GM19023 (cell line): ENCODE results near the gene NISCH.
A peak's percentile ranks its signal among the peaks of the same experiment; 100 is the strongest.

Experiments used
- ATAC-seq: cut with Tn5 transposase; IDR thresholded peaks from one replicate; pipeline ENCODE4 v1.9.1; 2021; ENCODE audit warnings: mild to moderate bottlenecking, moderate library complexity; ENCODE audit not compliant: unreplicated experiment

Gene NISCH

GRCh38 chr3:52435246-52436101 lies 19.9 kb upstream of the NISCH start:
- ATAC-seq, result no peak

DNA sequence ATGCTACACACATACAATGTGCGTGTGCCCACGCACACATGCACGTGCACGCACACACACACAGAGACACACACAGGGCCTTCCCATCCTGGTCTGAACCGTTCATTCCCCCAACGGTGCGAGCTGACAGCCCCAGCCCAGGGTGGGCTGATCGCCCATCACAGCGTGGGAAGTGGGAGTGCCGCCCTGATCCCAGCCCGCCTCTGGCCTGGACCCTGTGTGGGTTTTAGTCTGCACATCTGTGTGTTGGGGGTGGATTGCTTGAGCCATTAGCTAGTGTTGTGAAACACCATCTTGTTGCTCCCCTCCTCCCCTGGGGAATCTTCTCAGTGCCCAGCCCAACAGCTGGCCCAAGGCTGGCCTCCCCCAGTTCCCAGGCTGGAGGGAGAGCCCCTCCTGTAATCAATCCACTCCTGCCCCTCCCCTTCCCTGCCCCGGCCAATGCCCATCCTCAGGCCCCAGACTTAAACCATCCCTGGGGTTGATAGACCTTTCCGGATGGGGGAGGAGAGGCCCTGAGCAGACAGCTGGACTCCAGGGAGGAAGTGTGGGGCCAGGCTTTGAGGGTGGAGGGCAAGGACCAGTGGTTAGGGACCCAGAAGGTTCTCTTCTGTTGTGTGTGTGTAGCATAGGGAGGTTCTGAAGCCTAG lies 18.8 kb upstream of the NISCH start:
- ATAC-seq, result no peak

DNA sequence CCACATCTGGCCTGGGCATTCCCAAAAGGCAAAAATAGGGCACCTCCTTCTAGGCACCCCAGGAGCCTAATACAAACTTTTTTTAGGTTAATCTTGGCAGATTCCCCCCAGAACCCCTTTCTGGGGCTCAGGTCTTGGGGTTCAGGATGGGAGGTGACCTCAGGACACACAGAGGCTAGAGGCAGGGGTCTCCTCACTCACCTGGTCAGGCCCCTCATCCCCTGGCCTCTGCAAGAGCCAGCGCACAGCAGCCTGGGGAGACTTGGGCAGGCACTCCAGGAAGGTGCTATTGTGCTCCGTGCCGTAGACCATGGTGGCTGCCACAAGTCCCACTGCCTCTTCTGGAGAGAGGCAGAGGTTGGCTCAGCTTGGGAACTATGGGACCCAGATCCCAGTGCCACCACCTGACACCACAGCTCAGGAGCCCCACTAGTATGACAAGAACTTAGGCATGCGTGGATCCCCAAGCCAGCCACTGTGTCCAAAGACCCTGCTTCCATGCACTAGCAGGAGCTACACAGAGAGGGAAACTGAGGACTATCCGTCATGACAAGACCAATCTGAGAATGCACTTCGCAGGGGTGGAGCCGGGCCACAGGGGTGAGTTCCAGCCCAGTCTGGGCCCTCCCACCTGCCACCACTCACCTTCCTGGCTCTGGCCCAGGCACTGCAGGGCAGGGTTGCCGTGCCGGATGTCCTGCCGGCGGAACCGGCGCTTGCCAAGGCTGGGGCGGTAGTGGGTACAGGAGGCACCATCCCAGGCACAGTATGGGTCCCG lies 17.9 kb upstream of the NISCH start:
- ATAC-seq, result no peak

DNA sequence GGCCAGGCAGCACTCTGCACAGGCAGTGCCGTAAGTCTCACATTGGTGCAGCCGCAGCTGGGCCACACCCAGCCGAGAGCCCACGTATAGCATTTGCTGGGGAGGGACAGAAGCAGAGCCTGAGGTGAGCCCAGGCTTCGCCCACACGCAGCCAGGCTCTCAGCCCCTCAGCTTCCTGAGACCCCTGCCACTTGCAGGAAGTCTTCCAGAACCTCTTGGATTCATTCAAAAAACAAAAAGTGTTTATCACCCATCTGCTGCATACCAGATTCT lies 17.4 kb upstream of the NISCH start:
- no peak for ATAC-seq

- ATAC-seq, result no peak
These were observed 16.6 kb upstream of the NISCH start for GRCh38 chr3:52438579-52439425.

DNA sequence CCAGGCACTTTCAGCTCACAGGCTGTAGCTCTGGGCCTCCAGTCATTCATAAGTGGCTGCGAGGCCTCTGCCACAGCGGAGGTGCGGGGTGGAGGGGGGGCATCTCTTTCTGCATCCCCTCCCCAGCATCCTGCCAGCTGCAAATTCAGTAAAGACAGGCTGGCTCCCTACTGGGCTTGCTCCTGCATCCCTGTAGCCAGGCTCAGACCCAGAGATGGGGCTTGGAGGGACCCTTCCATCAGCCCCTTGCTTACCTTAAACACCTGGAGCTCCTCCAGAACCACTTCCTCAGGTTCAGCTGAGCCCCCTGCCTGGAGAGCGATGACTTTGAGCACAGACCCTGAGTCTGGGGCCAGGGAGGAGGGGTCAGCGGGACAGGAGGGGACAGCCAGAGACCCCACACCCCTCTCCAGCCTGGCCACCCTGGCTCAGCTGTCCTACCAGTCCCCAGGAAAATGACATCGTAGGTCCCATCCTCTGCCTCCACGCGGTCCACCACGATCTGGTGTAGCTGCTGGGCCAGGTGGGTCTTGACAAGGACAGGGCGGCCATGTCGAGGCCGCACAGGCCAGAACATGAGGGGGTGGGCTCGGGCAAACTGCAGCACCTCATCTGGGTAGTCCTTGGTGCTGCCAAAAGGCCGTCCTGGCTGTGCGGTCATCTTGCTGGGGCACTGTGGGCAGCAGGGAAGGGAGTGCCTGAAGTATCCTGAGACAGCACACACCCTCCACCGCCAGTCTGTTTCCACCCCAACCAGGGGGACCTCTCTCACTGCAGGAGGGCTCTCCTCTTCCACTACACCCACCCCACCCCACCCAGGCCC lies 15.8 kb upstream of the NISCH start:
- ATAC-seq, result no peak

DNA sequence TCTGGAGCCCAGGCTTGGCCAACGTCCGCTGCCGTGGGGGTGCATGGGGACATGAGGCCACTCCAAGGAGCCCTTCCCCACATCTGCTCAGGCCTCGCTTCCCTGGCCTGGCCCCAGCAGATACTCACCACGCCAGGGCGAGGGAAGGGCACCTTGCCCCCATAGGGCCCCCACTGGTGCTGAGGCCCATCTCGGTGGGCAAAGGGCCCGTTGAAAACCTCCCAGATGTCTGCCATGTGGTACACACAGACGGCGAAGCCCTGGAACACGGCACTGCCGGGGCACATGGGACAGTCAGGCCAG lies 15.2 kb upstream of the NISCH start:
- ATAC-seq, result no peak

GRCh38 chr3:52440671-52441070 lies 14.7 kb upstream of the NISCH start:
- no peak for ATAC-seq

DNA sequence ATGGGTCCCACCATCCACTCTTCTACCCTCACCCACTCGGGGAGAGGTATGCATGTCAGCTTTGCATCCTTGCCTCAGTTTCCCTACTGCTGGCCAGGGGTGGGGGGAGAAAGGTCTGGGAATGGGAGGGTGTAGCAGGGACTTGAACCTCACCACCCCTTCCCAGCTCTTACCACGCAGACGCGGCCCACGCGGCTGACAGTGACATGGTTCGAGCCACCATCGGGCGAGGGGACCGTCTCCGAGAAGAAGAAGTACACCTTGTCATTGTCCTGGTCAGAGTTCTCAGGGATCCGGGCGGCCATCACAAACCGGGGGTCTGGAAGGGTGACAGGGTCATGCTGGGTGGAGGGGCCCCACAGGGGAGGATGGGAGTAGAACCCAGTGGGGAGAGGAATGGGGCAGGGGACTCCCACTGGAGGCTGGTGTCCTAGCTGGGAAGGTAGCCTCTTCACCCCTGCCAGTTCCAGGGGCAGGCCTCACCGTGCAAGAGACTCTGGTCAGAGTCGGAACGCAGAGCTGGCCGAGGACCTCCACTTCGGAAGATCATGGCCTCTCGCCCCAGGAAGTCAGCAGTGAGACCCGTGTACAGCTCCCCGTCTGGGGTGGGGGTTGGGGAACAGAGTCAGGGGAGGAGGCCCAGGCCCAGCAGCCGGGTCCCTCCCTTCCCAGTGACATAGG lies 14.2 kb upstream of the NISCH start:
- no peak for ATAC-seq

DNA sequence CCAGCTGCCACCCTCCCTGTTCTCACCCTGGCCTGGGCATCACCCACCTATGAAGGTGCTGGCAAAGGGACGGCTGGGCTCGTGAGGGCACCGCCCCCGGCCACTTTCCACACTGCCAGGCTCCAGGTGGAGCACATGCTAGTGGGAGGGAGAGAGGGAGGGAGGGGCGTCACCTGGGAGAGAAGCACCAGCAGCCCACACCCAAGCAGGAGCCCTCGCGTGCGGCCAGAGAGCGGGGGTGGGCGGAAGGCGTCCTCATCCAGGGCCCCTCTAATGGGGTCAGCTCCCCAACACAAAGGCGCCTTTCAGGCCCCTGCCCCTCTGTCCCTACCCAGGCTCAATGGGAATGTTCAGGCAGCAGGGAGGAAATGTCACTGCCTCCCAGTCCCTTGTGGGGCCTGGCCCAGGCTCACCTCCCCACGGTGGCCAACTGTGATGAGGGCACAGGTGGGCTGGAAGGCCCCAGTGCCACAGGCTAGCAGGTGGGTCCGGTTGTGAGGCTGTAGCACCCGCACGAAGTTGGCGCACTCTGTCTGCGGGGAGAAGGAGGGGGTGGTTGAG lies 13.6 kb upstream of the NISCH start:
- ATAC-seq, result no peak

DNA sequence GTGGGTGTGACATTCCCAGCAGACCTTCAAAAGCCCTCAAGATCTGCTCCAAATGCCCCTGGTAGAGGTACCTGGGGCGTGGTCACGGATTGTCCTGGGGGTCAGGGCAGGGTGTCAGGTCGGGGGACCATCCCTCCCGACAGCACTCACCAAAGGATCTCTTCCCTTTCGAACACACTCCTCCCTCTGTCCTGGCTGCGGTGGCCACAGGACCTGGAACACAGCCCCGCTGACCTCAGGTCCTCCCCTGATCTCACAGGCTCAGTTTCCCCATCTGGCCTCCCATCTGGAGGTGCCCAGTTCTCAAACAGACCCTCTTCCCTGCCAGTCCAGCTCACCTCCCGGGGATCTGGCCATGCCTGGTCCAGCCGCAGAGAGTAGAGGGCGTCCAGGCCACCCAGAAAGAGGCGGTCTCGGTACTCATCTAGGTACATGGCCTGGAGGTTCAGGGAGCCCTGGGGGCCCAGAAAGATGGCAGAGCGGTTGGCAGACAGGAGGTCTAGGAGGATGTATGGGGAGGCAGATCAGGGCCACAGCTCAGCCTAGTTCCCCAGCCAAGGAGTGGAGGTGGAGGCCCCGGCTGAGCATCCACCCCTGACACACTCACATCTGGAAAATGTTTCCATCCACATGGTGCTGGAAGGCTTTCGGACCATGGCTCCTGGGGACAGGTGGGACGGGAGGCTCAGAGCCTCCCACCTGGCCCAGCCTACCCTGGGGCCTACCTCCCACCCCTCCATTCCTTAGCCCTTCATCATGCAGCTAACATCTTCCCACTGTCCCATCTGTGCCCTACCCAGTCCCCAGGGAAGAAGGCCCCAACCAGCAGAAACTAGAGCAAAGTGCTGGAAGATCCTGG lies 12.8 kb upstream of the NISCH start:
- no peak for ATAC-seq

DNA sequence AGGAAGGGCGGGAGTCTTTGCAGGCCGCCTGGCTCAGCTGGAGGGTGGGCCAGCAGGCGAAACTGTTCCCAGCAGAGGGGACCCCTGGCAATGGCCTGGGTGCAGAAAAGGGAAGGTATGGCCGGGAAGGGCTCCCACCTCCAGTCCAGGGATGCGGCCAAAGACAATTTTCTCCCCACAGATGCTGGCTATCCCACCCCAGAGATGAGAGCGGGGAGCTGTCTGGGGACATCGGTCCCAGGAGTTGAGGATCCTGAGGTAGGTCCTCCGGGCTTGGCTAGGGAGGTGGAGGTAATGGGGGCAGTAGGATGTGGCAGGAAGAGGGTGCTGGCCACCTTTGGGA lies 12.2 kb upstream of the NISCH start:
- no peak for ATAC-seq

GRCh38 chr3:52443791-52444687 lies 11.4 kb upstream of the NISCH start:
- ATAC-seq, result no peak

- peak; percentile 82 for ATAC-seq
These were observed 10.3 kb upstream of the NISCH start, which contains the start of gene SEMA3G for GRCh38 chr3:52444860-52445793. Gene SEMA3G (minus strand): TSS chr3:52445103. CDS start chr3:52445027, 76 bp downstream.

GRCh38 chr3:52446042-52446441 lies 9.4 kb upstream of the NISCH start:
- ATAC-seq, result no peak
